Liver (tissue), 3 donors: Measurements from ENCODE around the gene ZNF544.

Source experiments
- CTCF ChIP-seq: fragments of 150-350 bp; IDR thresholded peaks from 2 replicates; pipeline ENCODE4 v1.5.1; 2017; ENCODE audit warnings: improper control_type of control experiment, low read depth, low read length; ENCODE audit not compliant: missing input control
- GABPA ChIP-seq, 2 donors: IDR thresholded peaks in 1 of 2; conservative IDR thresholded peaks in 1 of 2; 2 replicates each; pipeline ENCODE4 v1.6.1; 2016; ENCODE audit warnings: antibody characterized with exemption in 2 of 2, mild to moderate bottlenecking in 1 of 2, moderate library complexity in 1 of 2
- YY1 ChIP-seq: IDR thresholded peaks from 2 replicates; pipeline ENCODE4 v1.6.1; 2016; ENCODE audit warnings: antibody characterized with exemption, mild to moderate bottlenecking
- donor health status: healthy.
- donor health status: healthy.

- TF ChIP-seq CTCF (no peak), GABPA (IDR thresholded peaks at IDR 0.05 in 1 of 2, conservative IDR thresholded peaks at IDR 0.05 in 1 of 2) (no peak), YY1 (no peak)
Observed at GRCh38 chr19:58261600-58261967, 32.9 kb downstream of the ZNF544 start.
